ENCODE results near the gene CDHR5. TPM values are rescaled to one million over a fixed set of nuclear protein-coding genes. Genes with fewer than 3 reads are reported as not detected.

The CDHR5 gene
- total RNA-seq, 1 experiment from 2014 or later: not detected

DNA sequence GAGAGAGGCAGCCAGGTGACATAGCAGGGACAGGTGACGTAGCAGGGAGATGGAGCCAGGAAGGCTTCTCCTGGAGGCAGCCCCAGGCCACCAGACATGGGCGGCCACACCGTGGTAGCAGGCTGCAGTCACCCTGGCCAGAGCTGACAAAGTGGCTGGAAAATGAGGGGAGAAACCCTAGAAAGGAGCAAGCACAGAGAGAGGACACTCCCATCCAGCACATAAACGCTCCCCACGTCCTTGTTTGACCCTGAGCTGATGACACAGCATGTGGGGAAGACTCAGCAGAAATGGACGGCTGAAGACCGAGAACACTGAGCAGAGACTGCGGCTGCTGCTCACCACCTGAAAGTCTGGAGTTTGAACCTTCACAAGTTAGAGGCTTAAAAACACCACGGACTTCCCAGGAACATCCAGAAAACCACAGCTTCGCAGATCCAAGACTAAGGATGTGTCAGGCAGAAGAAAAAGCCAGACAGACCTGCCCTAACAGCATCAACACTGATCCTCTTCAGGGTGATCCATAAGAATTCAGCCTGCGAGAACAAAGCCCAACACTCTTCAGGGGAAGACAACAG, 41.0 kb upstream of the CDHR5 start:
- H3K27ac ChIP-seq (ENCODE audit: low read depth, low read length, poor library complexity, severe bottlenecking): peak overlapping the region; percentile 47
- POLR2A ChIA-PET (ENCODE audit: low non-redundant PET): no interaction called here
- BruUV-seq (replicated peaks): no TSS peak

DNA sequence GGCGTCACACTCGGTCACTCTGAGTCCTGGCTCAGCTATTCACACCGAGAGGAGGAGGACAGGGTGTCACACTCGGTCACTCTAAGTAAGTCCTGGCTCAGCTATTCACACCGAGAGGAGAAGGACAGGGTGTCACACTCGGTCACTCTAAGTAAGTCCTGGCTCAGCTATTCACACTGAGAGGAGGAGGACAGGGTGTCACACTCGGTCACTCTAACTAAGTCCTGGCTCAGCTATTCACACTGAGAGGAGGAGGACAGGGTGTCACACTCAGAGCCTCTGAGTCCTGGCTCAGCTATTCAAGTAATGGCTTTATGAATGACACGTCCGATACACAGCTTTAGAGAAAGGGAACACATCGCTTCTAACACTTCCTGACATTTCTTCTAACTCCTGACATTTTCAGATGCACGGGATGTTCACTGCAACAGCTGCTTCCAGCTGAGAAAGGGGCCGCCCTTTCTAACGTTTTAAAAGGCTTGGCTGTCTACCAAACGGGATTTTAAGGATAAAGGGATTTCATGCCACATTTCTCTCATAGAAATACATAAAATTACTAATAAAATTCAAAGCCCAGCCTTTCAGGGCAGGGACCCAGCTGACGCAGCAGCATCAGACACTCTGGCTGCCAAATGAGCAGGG, 40.4 kb upstream of the CDHR5 start:
- H3K4me3 ChIP-seq (ENCODE audit: low read depth, low read length, poor library complexity, severe bottlenecking): no peak overlapping the region
- peaks cover 9% of the 10 kb centered on the region for H3K36me3 ChIP-seq (ENCODE audit: insufficient read depth, low read length, poor library complexity, severe bottlenecking)
- DNase-seq (ENCODE audit: low spot score): peak; percentile 78
- no TSS peak for BruUV-seq (replicated peaks)
- peaks cover 17% of the 10 kb centered on the region for H3K4me1 ChIP-seq (ENCODE audit: insufficient read depth, low read length, poor library complexity, severe bottlenecking)
- POLR2A ChIA-PET (ENCODE audit: low non-redundant PET): no interaction called here
- no peaks in the 10 kb centered on the region for H3K27me3 ChIP-seq (replicated peaks; ENCODE audit: insufficient read depth, low read depth, low read length, poor library complexity)
- TF ChIP-seq EZH2 (IDR thresholded peaks at IDR 0.05; ENCODE audit: borderline replicate concordance, low read depth, low read length, poor library complexity, severe bottlenecking): no peak
- TF ChIP-seq, protein P1, sequence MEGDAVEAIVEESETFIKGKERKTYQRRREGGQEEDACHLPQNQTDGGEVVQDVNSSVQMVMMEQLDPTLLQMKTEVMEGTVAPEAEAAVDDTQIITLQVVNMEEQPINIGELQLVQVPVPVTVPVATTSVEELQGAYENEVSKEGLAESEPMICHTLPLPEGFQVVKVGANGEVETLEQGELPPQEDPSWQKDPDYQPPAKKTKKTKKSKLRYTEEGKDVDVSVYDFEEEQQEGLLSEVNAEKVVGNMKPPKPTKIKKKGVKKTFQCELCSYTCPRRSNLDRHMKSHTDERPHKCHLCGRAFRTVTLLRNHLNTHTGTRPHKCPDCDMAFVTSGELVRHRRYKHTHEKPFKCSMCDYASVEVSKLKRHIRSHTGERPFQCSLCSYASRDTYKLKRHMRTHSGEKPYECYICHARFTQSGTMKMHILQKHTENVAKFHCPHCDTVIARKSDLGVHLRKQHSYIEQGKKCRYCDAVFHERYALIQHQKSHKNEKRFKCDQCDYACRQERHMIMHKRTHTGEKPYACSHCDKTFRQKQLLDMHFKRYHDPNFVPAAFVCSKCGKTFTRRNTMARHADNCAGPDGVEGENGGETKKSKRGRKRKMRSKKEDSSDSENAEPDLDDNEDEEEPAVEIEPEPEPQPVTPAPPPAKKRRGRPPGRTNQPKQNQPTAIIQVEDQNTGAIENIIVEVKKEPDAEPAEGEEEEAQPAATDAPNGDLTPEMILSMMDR (conservative IDR thresholded peaks at IDR 0.05; ENCODE audit: low read depth, low read length): no peak
- intact Hi-C loops (cut with micrococcal nuclease; ENCODE audit: unreplicated experiment): no loop called here
- H3K9me3 ChIP-seq (ENCODE audit: low read depth, low read length, poor library complexity, severe bottlenecking): no peaks in the 10 kb centered on the region
- CTCF ChIA-PET: no interaction called here
- peak overlapping the region; percentile 47 for H3K27ac ChIP-seq (ENCODE audit: low read depth, low read length, poor library complexity, severe bottlenecking)

More for the DNA sequence above, 41.0 kb upstream of the CDHR5 start:
- intact Hi-C loops (cut with micrococcal nuclease; ENCODE audit: unreplicated experiment): no loop called here
- H3K36me3 ChIP-seq (ENCODE audit: insufficient read depth, low read length, poor library complexity, severe bottlenecking): peaks cover 9% of the 10 kb centered on the region
- H3K9me3 ChIP-seq (ENCODE audit: low read depth, low read length, poor library complexity, severe bottlenecking): no peaks in the 10 kb centered on the region
- H3K4me1 ChIP-seq (ENCODE audit: insufficient read depth, low read length, poor library complexity, severe bottlenecking): peaks cover 13% of the 10 kb centered on the region
- CTCF ChIA-PET: no interaction called here
- H3K27me3 ChIP-seq (replicated peaks; ENCODE audit: insufficient read depth, low read depth, low read length, poor library complexity): no peaks in the 10 kb centered on the region
- no peak overlapping the region for H3K4me3 ChIP-seq (ENCODE audit: low read depth, low read length, poor library complexity, severe bottlenecking)
- TF ChIP-seq, protein P1 (conservative IDR thresholded peaks at IDR 0.05; ENCODE audit: low read depth, low read length): no peak
- TF ChIP-seq EZH2 (IDR thresholded peaks at IDR 0.05; ENCODE audit: borderline replicate concordance, low read depth, low read length, poor library complexity, severe bottlenecking): no peak
- no peak for DNase-seq (ENCODE audit: low spot score)

DNA sequence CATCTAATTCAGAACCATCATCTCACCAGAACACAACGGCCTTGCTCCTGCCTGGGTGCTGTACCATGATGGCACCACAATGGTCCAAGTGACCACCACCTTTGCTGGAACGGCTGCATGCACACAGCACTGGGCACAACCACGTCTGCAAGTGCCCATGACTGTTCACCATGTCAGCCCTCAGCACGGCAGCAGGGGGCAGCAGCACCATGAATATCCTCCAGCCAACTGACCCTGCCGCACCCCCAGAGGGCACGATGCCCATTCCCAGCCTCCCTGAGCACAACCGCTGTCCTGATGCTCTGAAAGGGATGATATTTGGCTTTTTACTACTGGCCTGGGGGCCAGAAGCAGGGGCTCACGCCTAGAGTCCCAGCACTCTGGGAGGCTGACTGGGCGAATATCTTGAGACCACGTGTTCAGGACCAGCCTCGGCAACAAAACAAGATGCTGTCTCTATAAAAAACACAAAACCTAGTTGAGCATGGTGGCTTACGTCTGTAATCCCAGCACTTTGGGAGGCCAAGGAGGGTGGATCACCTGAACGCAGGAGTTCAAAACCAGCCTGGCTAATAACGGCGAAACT, 38.0 kb upstream of the CDHR5 start:
- H3K27ac ChIP-seq (ENCODE audit: low read depth, low read length, poor library complexity, severe bottlenecking): no peak overlapping the region
- no peak overlapping the region for H3K4me3 ChIP-seq (ENCODE audit: low read depth, low read length, poor library complexity, severe bottlenecking)
- intact Hi-C loops (cut with micrococcal nuclease; ENCODE audit: unreplicated experiment): loop anchor here (5.0 kb wide), 1 partner anchor 60 kb away; no protein-coding TSS in a partner anchor
- no peaks in the 10 kb centered on the region for H3K27me3 ChIP-seq (replicated peaks; ENCODE audit: insufficient read depth, low read depth, low read length, poor library complexity)
- ChIA-PET POLR2A (ENCODE audit: low non-redundant PET) (no interaction called here), CTCF (no interaction called here)
- no peaks in the 10 kb centered on the region for H3K9me3 ChIP-seq (ENCODE audit: low read depth, low read length, poor library complexity, severe bottlenecking)
- peaks cover 18% of the 10 kb centered on the region for H3K4me1 ChIP-seq (ENCODE audit: insufficient read depth, low read length, poor library complexity, severe bottlenecking)
- TF ChIP-seq EZH2 (IDR thresholded peaks at IDR 0.05; ENCODE audit: borderline replicate concordance, low read depth, low read length, poor library complexity, severe bottlenecking): no peak
- TF ChIP-seq, protein P1 (conservative IDR thresholded peaks at IDR 0.05; ENCODE audit: low read depth, low read length): peak; percentile 69
- peaks cover 9% of the 10 kb centered on the region for H3K36me3 ChIP-seq (ENCODE audit: insufficient read depth, low read length, poor library complexity, severe bottlenecking)
- BruUV-seq (replicated peaks): no TSS peak
- peak; percentile 41 for DNase-seq (ENCODE audit: low spot score)
